Fibroblast of the aortic adventitia (primary cell): Measurements from ENCODE around the gene ABCB9. TPM values are rescaled to one million over a fixed set of nuclear protein-coding genes. Genes with fewer than 3 reads are reported as not detected.
"Not testable (repeated sequence)": the region's sequence is repeated elsewhere in the genome, so short reads cannot be mapped to it uniquely, and the experiment has no call there.

Experiments used
- DNase-seq: peaks from one replicate; pipeline ENCODE4 v3.0.0-alpha.2; 2010; ENCODE audit warnings: low read depth
- H3K4me3 ChIP-seq: 2 replicates; pipeline ENCODE4 v1.5.1; 2011; ENCODE audit warnings: low read depth, mild to moderate bottlenecking, control low read depth, low read length, moderate library complexity
- CTCF ChIP-seq: IDR thresholded peaks from 2 replicates; pipeline ENCODE4 v1.5.1; 2011; ENCODE audit warnings: mild to moderate bottlenecking, low read length, control low read depth, inconsistent platforms; ENCODE audit not compliant: insufficient read depth
- total RNA-seq: library from RNA; depleted of rRNA; stranded (reverse); fragments of >200 nt; gene quantifications from 2 replicates; pipeline ENCODE4 v1.2.3, GENCODE V29; 2012; ENCODE audit warnings: low replicate concordance

ABCB9 gene
- total RNA-seq, 1 donor: 10.3 TPM

GRCh38 chr12:122946690-122947341, 19.4 kb downstream of the ABCB9 start:
- peak; percentile 61 for TF ChIP-seq CTCF
- peak; percentile 99 for DNase-seq
- H3K4me3 ChIP-seq: no peak overlapping the region

- no peak overlapping the region for H3K4me3 ChIP-seq
- no peak for TF ChIP-seq CTCF
- no peak for DNase-seq
These were observed 21.4 kb downstream of the ABCB9 start for GRCh38 chr12:122944605-122945592.

GRCh38 chr12:122943196-122943595, 23.1 kb downstream of the ABCB9 start:
- no peak overlapping the region for H3K4me3 ChIP-seq
- no peak for DNase-seq
- no peak for TF ChIP-seq CTCF

GRCh38 chr12:122942637-122943036, 23.6 kb downstream of the ABCB9 start:
- no peak for DNase-seq
- H3K4me3 ChIP-seq: no peak overlapping the region
- TF ChIP-seq CTCF: no peak

GRCh38 chr12:122941351-122941750, 24.9 kb downstream of the ABCB9 start:
- peak; percentile 62 for DNase-seq
- H3K4me3 ChIP-seq: not testable (repeated sequence)

GRCh38 chr12:122939125-122939524, 27.1 kb downstream of the ABCB9 start:
- H3K4me3 ChIP-seq: no peak overlapping the region
- DNase-seq: no peak
- TF ChIP-seq CTCF: no peak

GRCh38 chr12:122937622-122938091, 28.6 kb downstream of the ABCB9 start:
- no peak for TF ChIP-seq CTCF
- H3K4me3 ChIP-seq: no peak overlapping the region
- no peak for DNase-seq
